Activated naive CD4-positive, alpha-beta T cell treated with anti-CD3 and anti-CD28 coated beads, Interleukin-2, amount 50 U/mL, for 24 hours (primary cell): ENCODE data around the gene ACP4.

Experiments
- H3K27ac Mint-ChIP-seq: one replicate; pipeline ENCODE4 v1.8.0; 2021; ENCODE audit warnings: mild to moderate bottlenecking, mixed read lengths
- H3K27me3 Mint-ChIP-seq: one replicate; pipeline ENCODE4 v1.8.0; 2021; ENCODE audit warnings: mixed read lengths
- H3K36me3 Mint-ChIP-seq: one replicate; pipeline ENCODE4 v1.8.0; 2021; ENCODE audit warnings: mixed read lengths
- H3K4me1 Mint-ChIP-seq: one replicate; pipeline ENCODE4 v1.8.0; 2021; ENCODE audit warnings: mixed read lengths
- H3K4me3 Mint-ChIP-seq: one replicate; pipeline ENCODE4 v1.8.0; 2021; ENCODE audit warnings: mild to moderate bottlenecking, mixed read lengths
- H3K9me3 Mint-ChIP-seq: one replicate; pipeline ENCODE4 v1.8.0; 2021; ENCODE audit warnings: mixed read lengths

ACP4 gene

DNA sequence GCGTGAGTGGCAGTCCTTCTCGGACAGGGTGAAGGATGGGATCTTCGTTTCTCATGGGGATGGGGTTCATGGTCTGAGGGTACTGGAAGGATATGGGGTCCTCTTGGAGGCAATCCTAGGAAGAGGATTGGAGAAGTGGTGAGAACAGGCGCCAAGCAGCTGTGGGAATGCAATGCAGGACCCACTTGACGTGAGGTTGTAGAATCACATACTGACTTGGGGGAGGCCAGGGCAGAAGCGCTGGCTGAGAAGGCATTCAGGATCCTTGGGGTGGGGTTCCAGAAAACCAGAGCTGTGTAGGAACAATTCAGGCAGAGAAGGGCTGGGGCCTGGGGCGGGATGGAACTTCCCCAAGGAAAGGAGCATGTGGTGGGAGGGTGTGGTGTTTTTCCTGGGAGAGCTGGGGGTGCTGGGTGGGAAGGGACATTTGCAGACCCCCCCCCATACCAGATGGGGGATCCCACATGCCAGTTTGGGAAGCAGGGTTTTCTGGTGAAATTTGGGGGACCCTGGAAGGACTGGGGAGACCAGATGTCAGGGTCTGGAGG, 32.5 kb downstream of the ACP4 start:
- Mint-ChIP-seq H3K4me1 (peaks cover 27% of the 10 kb centered on the region), H3K9me3 (no peaks in the 10 kb centered on the region), H3K36me3 (no peaks in the 10 kb centered on the region), H3K4me3 (no peak overlapping the region), H3K27ac (peak overlapping the region; percentile 31), H3K27me3 (peaks cover 50% of the 10 kb centered on the region)

DNA sequence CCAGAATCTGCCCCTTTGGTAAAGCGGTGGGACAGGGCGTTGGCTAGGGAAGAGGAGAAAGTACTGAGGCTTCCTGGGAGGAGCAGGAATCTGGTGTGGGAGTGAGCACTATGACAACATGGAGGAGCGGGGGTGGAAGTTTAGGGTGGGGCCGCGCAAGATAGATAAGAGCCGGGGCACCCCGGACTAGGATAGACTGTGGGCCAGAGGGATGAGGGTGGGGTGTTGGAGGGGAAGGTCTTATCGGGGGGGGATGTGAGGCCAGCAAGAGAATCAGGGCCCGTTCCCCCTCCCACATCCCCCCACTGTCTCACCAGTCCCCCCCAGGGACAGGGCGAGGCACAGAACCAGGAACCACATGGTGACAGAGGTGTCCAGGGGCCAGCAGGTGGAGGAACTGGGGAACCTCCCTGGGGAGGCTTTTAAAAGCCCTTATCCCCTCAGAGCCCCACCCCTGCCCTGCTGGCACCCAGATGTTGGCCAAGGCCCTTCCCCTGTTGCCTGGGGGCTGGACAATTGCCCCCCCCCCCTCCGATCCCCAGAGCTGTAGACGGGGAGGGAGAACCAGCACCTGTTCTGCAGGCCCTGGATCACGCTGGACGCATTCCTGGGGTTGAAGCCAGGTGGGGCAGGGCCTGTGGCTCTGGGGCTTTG, 33.3 kb downstream of the ACP4 start, which contains the start of gene KLK1:
TSS of gene KLK1 (minus strand) at position 399 of the 654 bp plus-strand sequence. CDS start at position 360, 39 bp downstream.
- Mint-ChIP-seq H3K27me3 (peaks cover 53% of the 10 kb centered on the region), H3K4me1 (peaks cover 25% of the 10 kb centered on the region), H3K4me3 (no peak within 1 kb of the TSS), H3K36me3 (no peaks in the 10 kb centered on the region), H3K27ac (peak within 1 kb of the TSS; percentile 31), H3K9me3 (no peaks in the 10 kb centered on the region)

DNA sequence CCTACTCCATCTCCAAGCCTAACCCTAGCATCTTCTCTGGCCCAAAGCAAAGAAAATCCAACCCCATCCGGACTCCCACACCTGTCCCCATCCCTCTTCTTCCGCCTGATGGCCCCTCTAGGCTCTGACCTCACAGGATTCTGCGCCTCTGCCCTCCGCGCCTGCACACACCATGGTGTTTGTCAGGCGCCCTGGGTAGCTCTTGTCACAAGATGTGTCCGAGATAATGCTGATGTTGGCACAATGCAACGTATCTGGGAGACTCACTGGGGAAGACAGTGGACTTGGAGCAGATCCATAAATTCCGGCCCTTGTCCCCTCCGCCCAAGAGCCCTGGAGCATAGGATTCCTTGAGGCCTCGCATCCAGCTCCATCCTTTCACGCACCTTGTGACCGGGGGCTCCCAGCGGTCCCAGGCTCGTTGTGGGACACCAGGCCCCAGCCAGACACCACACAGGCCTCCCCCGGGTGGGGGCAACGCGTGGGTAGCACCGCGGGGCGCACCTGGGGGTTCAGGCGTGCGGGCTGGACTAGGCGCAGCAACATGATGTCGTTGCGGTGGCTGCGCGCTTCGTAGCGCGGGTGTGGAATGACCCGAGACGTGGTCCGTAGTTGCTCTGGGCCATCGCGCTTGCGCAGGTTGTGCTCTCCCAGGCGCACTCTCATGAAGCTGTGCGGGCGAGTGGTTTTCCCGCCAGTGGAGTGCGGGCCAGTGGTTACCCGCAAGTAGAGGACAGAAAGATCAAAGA, 36.5 kb downstream of the ACP4 start:
- no peak overlapping the region for H3K27ac Mint-ChIP-seq

GRCh38 chr19:50827476-50827875, 37.3 kb downstream of the ACP4 start:
- no peaks in the 10 kb centered on the region for H3K36me3 Mint-ChIP-seq
- H3K4me1 Mint-ChIP-seq = no peaks in the 10 kb centered on the region

More for the DNA sequence above, 36.5 kb downstream of the ACP4 start:
- Mint-ChIP-seq H3K36me3 (no peaks in the 10 kb centered on the region), H3K4me1 (no peaks in the 10 kb centered on the region), H3K27me3 (peaks cover 34% of the 10 kb centered on the region), H3K4me3 (no peak overlapping the region), H3K9me3 (no peaks in the 10 kb centered on the region)

GRCh38 chr19:50829801-50830200, 39.6 kb downstream of the ACP4 start:
- no peaks in the 10 kb centered on the region for H3K4me1 Mint-ChIP-seq
- H3K4me3 Mint-ChIP-seq = no peak overlapping the region
- H3K36me3 Mint-ChIP-seq = no peaks in the 10 kb centered on the region
- H3K9me3 Mint-ChIP-seq = no peaks in the 10 kb centered on the region
- no peak overlapping the region for H3K27ac Mint-ChIP-seq
- peaks cover 28% of the 10 kb centered on the region for H3K27me3 Mint-ChIP-seq

More at GRCh38 chr19:50827476-50827875, 37.3 kb downstream of the ACP4 start:
- H3K27ac Mint-ChIP-seq = no peak overlapping the region
- H3K9me3 Mint-ChIP-seq = no peaks in the 10 kb centered on the region
- peaks cover 26% of the 10 kb centered on the region for H3K27me3 Mint-ChIP-seq
- H3K4me3 Mint-ChIP-seq = no peak overlapping the region

- H3K4me1 Mint-ChIP-seq = peaks cover 4% of the 10 kb centered on the region
Observed at GRCh38 chr19:50830266-50831025, 40.2 kb downstream of the ACP4 start.

GRCh38 chr19:50831026-50831396, 40.8 kb downstream of the ACP4 start:
- H3K4me1 Mint-ChIP-seq = peaks cover 5% of the 10 kb centered on the region
- no peak overlapping the region for H3K4me3 Mint-ChIP-seq
- H3K27me3 Mint-ChIP-seq = peaks cover 31% of the 10 kb centered on the region
- no peak overlapping the region for H3K27ac Mint-ChIP-seq
- H3K36me3 Mint-ChIP-seq = no peaks in the 10 kb centered on the region
- H3K9me3 Mint-ChIP-seq = no peaks in the 10 kb centered on the region

More at GRCh38 chr19:50830266-50831025, 40.2 kb downstream of the ACP4 start:
- Mint-ChIP-seq H3K9me3 (no peaks in the 10 kb centered on the region), H3K36me3 (no peaks in the 10 kb centered on the region), H3K27me3 (peaks cover 31% of the 10 kb centered on the region), H3K4me3 (no peak overlapping the region), H3K27ac (no peak overlapping the region)

DNA sequence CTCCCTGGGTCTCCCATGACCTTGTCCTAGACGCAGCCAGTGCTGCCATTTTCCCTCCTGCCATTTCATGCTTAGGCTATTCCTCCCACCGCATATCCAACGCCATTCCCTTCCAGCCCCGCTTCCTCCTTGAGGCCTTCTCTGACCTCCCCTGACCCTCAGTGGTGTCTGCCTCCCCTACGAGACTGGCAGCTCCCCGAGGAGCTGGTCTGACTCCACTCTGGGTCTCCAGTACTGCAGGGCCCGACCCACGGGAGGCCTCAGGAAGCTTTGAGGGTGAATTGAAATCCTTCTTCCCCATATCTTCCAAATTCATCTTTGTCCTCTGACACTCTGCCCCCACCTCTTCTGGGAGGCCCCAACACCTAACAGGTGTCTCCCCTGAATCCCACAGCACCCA, 42.5 kb downstream of the ACP4 start:
- Mint-ChIP-seq H3K4me3 (no peak overlapping the region), H3K4me1 (peaks cover 9% of the 10 kb centered on the region), H3K36me3 (no peaks in the 10 kb centered on the region), H3K27me3 (peaks cover 40% of the 10 kb centered on the region), H3K9me3 (no peaks in the 10 kb centered on the region), H3K27ac (no peak overlapping the region)

- H3K27me3 Mint-ChIP-seq = peaks cover 39% of the 10 kb centered on the region
- H3K36me3 Mint-ChIP-seq = no peaks in the 10 kb centered on the region
- no peaks in the 10 kb centered on the region for H3K9me3 Mint-ChIP-seq
- H3K27ac Mint-ChIP-seq = no peak within 1 kb of the TSS
- H3K4me1 Mint-ChIP-seq = peaks cover 9% of the 10 kb centered on the region
- H3K4me3 Mint-ChIP-seq = no peak within 1 kb of the TSS
Observed at GRCh38 chr19:50833117-50833801, 43.0 kb downstream of the ACP4 start, which contains the start of gene KLK15. KLK15 (minus strand) TSS chr19:50833574; CDS start chr19:50831492, 2,082 bp downstream.

- H3K4me1 Mint-ChIP-seq = peaks cover 9% of the 10 kb centered on the region
- H3K4me3 Mint-ChIP-seq = no peak overlapping the region
- no peaks in the 10 kb centered on the region for H3K36me3 Mint-ChIP-seq
- H3K9me3 Mint-ChIP-seq = no peaks in the 10 kb centered on the region
- no peak overlapping the region for H3K27ac Mint-ChIP-seq
- H3K27me3 Mint-ChIP-seq = peaks cover 40% of the 10 kb centered on the region
Observed at GRCh38 chr19:50833802-50834167, 43.6 kb downstream of the ACP4 start.

- H3K27me3 Mint-ChIP-seq = peaks cover 42% of the 10 kb centered on the region
- no peaks in the 10 kb centered on the region for H3K36me3 Mint-ChIP-seq
- H3K4me1 Mint-ChIP-seq = peaks cover 9% of the 10 kb centered on the region
- H3K4me3 Mint-ChIP-seq = peak overlapping the region; percentile 83
- H3K9me3 Mint-ChIP-seq = no peaks in the 10 kb centered on the region
- H3K27ac Mint-ChIP-seq = no peak overlapping the region
Observed at GRCh38 chr19:50835103-50835784, 45.0 kb downstream of the ACP4 start.

- Mint-ChIP-seq H3K27me3 (peaks cover 42% of the 10 kb centered on the region), H3K36me3 (no peaks in the 10 kb centered on the region), H3K27ac (no peak overlapping the region), H3K9me3 (no peaks in the 10 kb centered on the region), H3K4me1 (peaks cover 9% of the 10 kb centered on the region), H3K4me3 (peak overlapping the region; percentile 83)
Observed at GRCh38 chr19:50835785-50836542, 45.7 kb downstream of the ACP4 start.

GRCh38 chr19:50836543-50837195, 46.5 kb downstream of the ACP4 start:
- Mint-ChIP-seq H3K4me3 (peak overlapping the region; percentile 83), H3K36me3 (no peaks in the 10 kb centered on the region), H3K27ac (no peak overlapping the region), H3K9me3 (peaks cover 5% of the 10 kb centered on the region), H3K4me1 (peaks cover 9% of the 10 kb centered on the region), H3K27me3 (peaks cover 39% of the 10 kb centered on the region)
